Caco-2 (cell line): ENCODE measurements around the gene RPEL1. TPM values are rescaled to one million over a fixed set of nuclear protein-coding genes. Genes with fewer than 3 reads are reported as not detected.
A peak's percentile ranks its signal among the peaks of the same experiment; 100 is the strongest.

Experiments used
- BruUV-seq: library from RNA; stranded (reverse); fragments of 400-500 nt; replicated peaks from 2 replicates; lab custom pipeline; 2021; lab: Mats Ljungman, UMichigan
- CTCF ChIA-PET: fragments of 300-600 bp; sonication (Branson Sonifier 250); formaldehyde crosslinking; loops from one replicate; lab custom pipeline; 2022; ENCODE audit warnings: antibody characterized with exemption; lab: Charles Lee
- POLR2A ChIA-PET: fragments of 300-600 bp; sonication (Branson Sonifier 250); formaldehyde crosslinking; loops from one replicate; lab custom pipeline; 2022; ENCODE audit warnings: antibody characterized with exemption; lab: Charles Lee
- DNase-seq, 2 experiments: peaks; one replicate each; pipeline versions ENCODE4 v3.0.0 to v3.0.0-alpha.2; 2020 to 2022
- H3K27me3 ChIP-seq: replicated peaks from 2 replicates; pipeline ENCODE4 v1.6.0; 2011; ENCODE audit warnings: low read length; ENCODE audit not compliant: control insufficient read depth, insufficient read depth
- H3K36me3 ChIP-seq: 2 replicates; pipeline ENCODE4 v1.5.1; 2011; ENCODE audit warnings: low read length; ENCODE audit not compliant: control insufficient read depth, insufficient read depth
- H3K4me1 ChIP-seq: fragments of 250-450 bp; sonication (Bioruptor Pico); 2 replicates; pipeline ENCODE4 v1.5.1; 2020; ENCODE audit warnings: mild to moderate bottlenecking
- H3K4me3 ChIP-seq: 2 replicates; pipeline ENCODE4 v1.5.1; 2011; ENCODE audit warnings: low read depth, mild to moderate bottlenecking, control low read depth, low read length
- H3K9me3 ChIP-seq: fragments of 250-450 bp; sonication (Bioruptor Pico); 2 replicates; pipeline ENCODE4 v1.5.1; 2020; ENCODE audit warnings: mild to moderate bottlenecking, moderate library complexity
- H3K27ac Mint-ChIP-seq: one replicate; pipeline ENCODE4 v1.8.0; 2022; ENCODE audit warnings: mixed read lengths; ENCODE audit not compliant: unreplicated experiment
- H3K27me3 Mint-ChIP-seq: one replicate; pipeline ENCODE4 v1.8.0; 2022; ENCODE audit warnings: mixed read lengths; ENCODE audit not compliant: insufficient read depth, unreplicated experiment
- H3K36me3 Mint-ChIP-seq: one replicate; pipeline ENCODE4 v1.8.0; 2022; ENCODE audit warnings: mild to moderate bottlenecking, mixed read lengths; ENCODE audit not compliant: insufficient read depth, unreplicated experiment
- H3K4me1 Mint-ChIP-seq: one replicate; pipeline ENCODE4 v1.8.0; 2022; ENCODE audit warnings: low read depth, mixed read lengths; ENCODE audit not compliant: unreplicated experiment
- H3K4me3 Mint-ChIP-seq: one replicate; pipeline ENCODE4 v1.8.0; 2022; ENCODE audit warnings: mild to moderate bottlenecking, moderate library complexity, mixed read lengths; ENCODE audit not compliant: unreplicated experiment
- H3K9me3 Mint-ChIP-seq: one replicate; pipeline ENCODE4 v1.8.0; 2022; ENCODE audit warnings: mixed read lengths; ENCODE audit not compliant: unreplicated experiment
- intact Hi-C: fragments of 100-400 bp; cut with micrococcal nuclease; formaldehyde crosslinking; loops from one replicate; pipeline ENCODE4 v1.10.0; 2022; ENCODE audit not compliant: unreplicated experiment
- total RNA-seq: library from RNA; stranded (reverse); gene quantifications from 2 replicates; pipeline ENCODE4 v1.2.3, GENCODE V29; 2022
- TF ChIP-seq, protein P1 (sequence below), 2 experiments: fragments of 200-600 bp in 1 of 2; IDR thresholded peaks; 1 replicate in 1 of 2; 2 replicates in 1 of 2; pipeline versions ENCODE4 v1.5.1 to v1.8.0; 2011 to 2022; ENCODE audit warnings: antibody characterized with exemption in 1 of 2, control low read depth in 1 of 2, inconsistent platforms in 1 of 2, low read depth in 1 of 2, low read length in 1 of 2, mild to moderate bottlenecking in 1 of 2, moderate library complexity in 1 of 2; ENCODE audit not compliant: insufficient read depth in 1 of 2, severe bottlenecking in 1 of 2, unreplicated experiment in 1 of 2

The RPEL1 gene
- total RNA-seq, 1 experiment from 2014 or later: not detected

- Histone ChIP-seq H3K4me1 (no peaks in the 10 kb centered on the region), H3K4me3 (no peak overlapping the region), H3K9me3 (peaks cover 13% of the 10 kb centered on the region), H3K27me3 (no peaks in the 10 kb centered on the region), H3K36me3 (no peaks in the 10 kb centered on the region)
- TF ChIP-seq, protein P1, sequence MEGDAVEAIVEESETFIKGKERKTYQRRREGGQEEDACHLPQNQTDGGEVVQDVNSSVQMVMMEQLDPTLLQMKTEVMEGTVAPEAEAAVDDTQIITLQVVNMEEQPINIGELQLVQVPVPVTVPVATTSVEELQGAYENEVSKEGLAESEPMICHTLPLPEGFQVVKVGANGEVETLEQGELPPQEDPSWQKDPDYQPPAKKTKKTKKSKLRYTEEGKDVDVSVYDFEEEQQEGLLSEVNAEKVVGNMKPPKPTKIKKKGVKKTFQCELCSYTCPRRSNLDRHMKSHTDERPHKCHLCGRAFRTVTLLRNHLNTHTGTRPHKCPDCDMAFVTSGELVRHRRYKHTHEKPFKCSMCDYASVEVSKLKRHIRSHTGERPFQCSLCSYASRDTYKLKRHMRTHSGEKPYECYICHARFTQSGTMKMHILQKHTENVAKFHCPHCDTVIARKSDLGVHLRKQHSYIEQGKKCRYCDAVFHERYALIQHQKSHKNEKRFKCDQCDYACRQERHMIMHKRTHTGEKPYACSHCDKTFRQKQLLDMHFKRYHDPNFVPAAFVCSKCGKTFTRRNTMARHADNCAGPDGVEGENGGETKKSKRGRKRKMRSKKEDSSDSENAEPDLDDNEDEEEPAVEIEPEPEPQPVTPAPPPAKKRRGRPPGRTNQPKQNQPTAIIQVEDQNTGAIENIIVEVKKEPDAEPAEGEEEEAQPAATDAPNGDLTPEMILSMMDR (IDR thresholded peaks at IDR 0.05; ENCODE audit: insufficient read depth in 1 of 2, low read depth in 1 of 2, low read length in 1 of 2, severe bottlenecking in 1 of 2, unreplicated experiment in 1 of 2): no peak
- intact Hi-C loops: no loop called here
- CTCF ChIA-PET: no interaction called here
- POLR2A ChIA-PET: no interaction called here
- H3K4me3 Mint-ChIP-seq: no peak overlapping the region
- H3K36me3 Mint-ChIP-seq: no peaks in the 10 kb centered on the region
- no peak for DNase-seq
- peaks cover 23% of the 10 kb centered on the region for H3K9me3 Mint-ChIP-seq
- BruUV-seq: no TSS peak
- H3K4me1 Mint-ChIP-seq: peaks cover 8% of the 10 kb centered on the region
- no peak overlapping the region for H3K27ac Mint-ChIP-seq
- peaks cover 2% of the 10 kb centered on the region for H3K27me3 Mint-ChIP-seq
Observed at GRCh38 chr10:103262229-103262628, 16.5 kb downstream of the RPEL1 start.

- no peaks in the 10 kb centered on the region for H3K4me1 ChIP-seq
- TF ChIP-seq, protein P1 (IDR thresholded peaks at IDR 0.05; ENCODE audit: insufficient read depth in 1 of 2, low read depth in 1 of 2, low read length in 1 of 2, severe bottlenecking in 1 of 2, unreplicated experiment in 1 of 2): no peak
- H3K9me3 Mint-ChIP-seq: peaks cover 5% of the 10 kb centered on the region
- POLR2A ChIA-PET: no interaction called here
- H3K36me3 Mint-ChIP-seq: no peaks in the 10 kb centered on the region
- DNase-seq: peak; percentile 73 to 84
- no peak overlapping the region for H3K4me3 ChIP-seq
- peaks cover 8% of the 10 kb centered on the region for H3K4me1 Mint-ChIP-seq
- H3K4me3 Mint-ChIP-seq: no peak overlapping the region
- CTCF ChIA-PET: no interaction called here
- H3K36me3 ChIP-seq: no peaks in the 10 kb centered on the region
- H3K9me3 ChIP-seq: no peaks in the 10 kb centered on the region
- intact Hi-C loops: loop anchor here (1.0 kb wide), 1 partner anchor 13 kb away; no protein-coding TSS in a partner anchor
- peaks cover 6% of the 10 kb centered on the region for H3K27me3 Mint-ChIP-seq
- no peak overlapping the region for H3K27ac Mint-ChIP-seq
- H3K27me3 ChIP-seq: no peaks in the 10 kb centered on the region
- BruUV-seq: no TSS peak
Observed at GRCh38 chr10:103265717-103266329, 20.1 kb downstream of the RPEL1 start.

DNA sequence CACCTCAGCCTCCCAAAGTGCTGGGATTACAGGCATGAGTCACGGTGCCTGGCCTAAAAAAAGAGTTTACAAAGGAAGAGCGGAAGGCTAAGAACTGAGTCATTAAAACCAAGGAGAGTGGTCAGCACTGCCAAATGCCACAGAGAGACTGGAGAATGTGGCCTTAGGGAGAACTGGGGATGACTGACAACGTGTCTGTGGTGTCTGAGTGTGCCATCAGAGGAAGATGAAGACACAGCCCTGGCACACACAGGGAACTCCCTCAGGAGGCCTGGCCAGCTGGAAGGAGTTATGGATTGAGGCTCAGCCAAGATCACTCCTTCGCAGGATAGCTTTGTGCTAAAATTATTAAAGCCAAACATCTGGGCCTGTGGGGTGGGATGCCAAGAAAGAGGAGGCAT lies 27.4 kb downstream of the RPEL1 start:
- H3K27me3 ChIP-seq: no peaks in the 10 kb centered on the region
- CTCF ChIA-PET: no interaction called here
- POLR2A ChIA-PET: no interaction called here
- no peak overlapping the region for H3K4me3 ChIP-seq
- H3K4me1 Mint-ChIP-seq: no peaks in the 10 kb centered on the region
- no peak for DNase-seq
- no TSS peak for BruUV-seq
- H3K9me3 ChIP-seq: no peaks in the 10 kb centered on the region
- TF ChIP-seq, protein P1 (IDR thresholded peaks at IDR 0.05; ENCODE audit: insufficient read depth in 1 of 2, low read depth in 1 of 2, low read length in 1 of 2, severe bottlenecking in 1 of 2, unreplicated experiment in 1 of 2): no peak
- H3K4me1 ChIP-seq: no peaks in the 10 kb centered on the region
- no peak overlapping the region for H3K4me3 Mint-ChIP-seq
- intact Hi-C loops: no loop called here
- peaks cover 7% of the 10 kb centered on the region for H3K27me3 Mint-ChIP-seq
- no peak overlapping the region for H3K27ac Mint-ChIP-seq
- H3K36me3 ChIP-seq: no peaks in the 10 kb centered on the region
- no peaks in the 10 kb centered on the region for H3K36me3 Mint-ChIP-seq
- no peaks in the 10 kb centered on the region for H3K9me3 Mint-ChIP-seq
